HCT116 (cell line): ENCODE results near the gene ANKRD55. TPM values are rescaled to one million over a fixed set of nuclear protein-coding genes. Genes with fewer than 3 reads are reported as not detected.

Experiments used
- ATAC-seq: fragments of 200-7000 bp; cut with Tn5 transposase; 2 replicates; pipeline ENCODE4 v1.9.1; 2020; ENCODE audit warnings: mild to moderate bottlenecking, moderate library complexity
- BruUV-seq: library from RNA; stranded (reverse); fragments of 400-500 nt; replicated peaks from 2 replicates; lab custom pipeline; 2021; lab: Mats Ljungman, UMichigan
- CTCF ChIA-PET: fragments of 300-600 bp; sonication (Branson Sonifier 250); formaldehyde crosslinking; loops from one replicate; lab custom pipeline; 2021; ENCODE audit warnings: antibody characterized with exemption; lab: Charles Lee
- POLR2A ChIA-PET: fragments of 300-600, 350-600 bp; sonication (Branson Sonifier 250); formaldehyde crosslinking; loops from one replicate; lab custom pipeline; 2021; ENCODE audit warnings: antibody characterized with exemption; lab: Charles Lee
- RAD21 ChIA-PET, 2 experiments: fragments of 300-600 bp; sonication (Branson Sonifier 250); formaldehyde crosslinking; loops; one replicate each; lab custom pipeline; 2023; ENCODE audit warnings: low total read pairs in 2 of 2; ENCODE audit not compliant: uncharacterized antibody in 2 of 2, unreplicated experiment in 2 of 2, low non-redundant PET in 1 of 2; lab: Charles Lee
- DNase-seq: peaks from one replicate; pipeline ENCODE4 v3.0.0-alpha.2; 2010; ENCODE audit warnings: low read depth, low spot score
- H2AFZ ChIP-seq: fragments of 200-600 bp; shearing (Covaris generic), sonication (generic); 2 replicates; pipeline ENCODE4 v1.6.1; 2017; ENCODE audit warnings: low read depth, mixed run types, mixed read lengths, antibody characterized with exemption, low read length; ENCODE audit not compliant: poor library complexity, severe bottlenecking
- H3K27ac ChIP-seq: 2 replicates; pipeline ENCODE4 v1.5.1; 2012; ENCODE audit warnings: low read depth, low read length
- H3K27me3 ChIP-seq: fragments of 200-600 bp; sonication (generic); 2 replicates; pipeline ENCODE4 v1.6.1; 2016; ENCODE audit warnings: mixed run types, low read length, mixed read lengths; ENCODE audit not compliant: insufficient read depth
- H3K36me3 ChIP-seq, 2 experiments: fragments of 200-500 bp in 1 of 2; fragments of 200-600 bp in 1 of 2; sonication (Bioruptor generic) in 1 of 2; sonication (generic) in 1 of 2; 2 replicates each; pipeline versions ENCODE4 v1.5.1 to v1.6.1; 2014 to 2016; ENCODE audit warnings: low read length in 2 of 2, inconsistent platforms in 1 of 2, mixed read lengths in 1 of 2, mixed run types in 1 of 2; ENCODE audit not compliant: insufficient read depth in 2 of 2, control insufficient read depth in 1 of 2
- H3K4me1 ChIP-seq, 2 experiments: fragments of 200-600 bp in 1 of 2; sonication (generic) in 1 of 2; 2 replicates each; pipeline versions ENCODE4 v1.5.1 to v1.6.1; 2012 to 2017; ENCODE audit warnings: low read length in 2 of 2, inconsistent platforms in 1 of 2, mild to moderate bottlenecking in 1 of 2, mixed read lengths in 1 of 2, mixed run types in 1 of 2, moderate library complexity in 1 of 2; ENCODE audit not compliant: insufficient read depth in 2 of 2, control insufficient read depth in 1 of 2
- H3K4me2 ChIP-seq: fragments of 200-600 bp; sonication (generic); 2 replicates; pipeline ENCODE4 v1.6.1; 2017; ENCODE audit warnings: mixed run types, low read length, mixed read lengths
- H3K4me3 ChIP-seq, 2 experiments: fragments of 200-600 bp in 1 of 2; sonication (generic) in 1 of 2; replicated peaks in 1 of 2; 2 replicates each; pipeline ENCODE4 v1.5.1; 2011 to 2016; ENCODE audit warnings: low read length in 2 of 2, control low read depth in 1 of 2, low read depth in 1 of 2, mild to moderate bottlenecking in 1 of 2, mixed read lengths in 1 of 2, mixed run types in 1 of 2
- H3K79me2 ChIP-seq: fragments of 200-600 bp; sonication (generic); 2 replicates; pipeline ENCODE4 v1.6.1; 2017; ENCODE audit warnings: mild to moderate bottlenecking, mixed run types, low read length, moderate library complexity, mixed read lengths; ENCODE audit not compliant: insufficient read depth
- H3K9ac ChIP-seq: fragments of 200-600 bp; sonication (generic); 2 replicates; pipeline ENCODE4 v1.6.1; 2016; ENCODE audit warnings: low read length, mixed read lengths
- H3K9me2 ChIP-seq: fragments of 200-600 bp; sonication (generic), shearing (Covaris generic); 2 replicates; pipeline ENCODE4 v1.6.1; 2017; ENCODE audit warnings: mixed run types, mild to moderate bottlenecking, moderate library complexity; ENCODE audit not compliant: insufficient read depth
- H3K9me3 ChIP-seq, 2 experiments: fragments of 200-500 bp in 1 of 2; fragments of 200-600 bp in 1 of 2; sonication (Bioruptor generic) in 1 of 2; sonication (generic) in 1 of 2; 2 replicates each; pipeline ENCODE4 v1.6.1; 2014 to 2017; ENCODE audit warnings: low read length in 2 of 2, mixed read lengths in 2 of 2, inconsistent platforms in 1 of 2, low read depth in 1 of 2, mild to moderate bottlenecking in 1 of 2, mixed run types in 1 of 2, moderate library complexity in 1 of 2; ENCODE audit not compliant: control insufficient read depth in 1 of 2, insufficient read depth in 1 of 2
- H4K20me1 ChIP-seq: fragments of 200-600 bp; sonication (generic), shearing (Covaris generic); 2 replicates; pipeline ENCODE4 v1.6.1; 2017; ENCODE audit warnings: mixed run types, mild to moderate bottlenecking, moderate library complexity; ENCODE audit not compliant: insufficient read depth
- CBX3 ChIP-seq: IDR thresholded peaks from 2 replicates; pipeline ENCODE4 v1.6.1; 2012; ENCODE audit warnings: low read depth
- CEBPB ChIP-seq: IDR thresholded peaks from 2 replicates; pipeline ENCODE4 v1.6.1; 2012; ENCODE audit warnings: low read depth
- EGR1 ChIP-seq: IDR thresholded peaks from 2 replicates; pipeline ENCODE4 v1.6.1; 2012; ENCODE audit warnings: low read depth
- EZH2phosphoT487 ChIP-seq: fragments of 200-600 bp; IDR thresholded peaks from 2 replicates; pipeline ENCODE4 v1.6.1; 2018; ENCODE audit warnings: antibody characterized with exemption, borderline replicate concordance
- FOSL1 ChIP-seq: IDR thresholded peaks from 2 replicates; pipeline ENCODE4 v1.6.1; 2012; ENCODE audit warnings: low read depth
- JUND ChIP-seq: IDR thresholded peaks from 2 replicates; pipeline ENCODE4 v1.6.1; 2012
- POLR2A ChIP-seq: IDR thresholded peaks from 2 replicates; pipeline ENCODE4 v1.7.0; 2011; ENCODE audit warnings: borderline replicate concordance; ENCODE audit not compliant: insufficient read depth, insufficient read length; ENCODE audit errors: extremely low read depth
- POLR2AphosphoS5 ChIP-seq: IDR thresholded peaks from 2 replicates; pipeline ENCODE4 v1.6.1; 2011; ENCODE audit warnings: mild to moderate bottlenecking, low read depth, low read length, moderate library complexity
- RAD21 ChIP-seq: IDR thresholded peaks from 2 replicates; pipeline ENCODE4 v1.6.1; 2012; ENCODE audit warnings: low read depth, mild to moderate bottlenecking
- REST ChIP-seq: IDR thresholded peaks from 2 replicates; pipeline ENCODE4 v1.6.1; 2012; ENCODE audit warnings: low read depth
- SIN3A ChIP-seq: IDR thresholded peaks from 2 replicates; pipeline ENCODE4 v1.6.1; 2012; ENCODE audit warnings: low read depth
- SP1 ChIP-seq: IDR thresholded peaks from 2 replicates; pipeline ENCODE4 v1.6.1; 2012; ENCODE audit warnings: low read depth
- SRF ChIP-seq: IDR thresholded peaks from 2 replicates; pipeline ENCODE4 v1.6.1; 2012; ENCODE audit warnings: low read depth
- TCF7L2 ChIP-seq: IDR thresholded peaks from 2 replicates; pipeline ENCODE4 v1.7.0; 2011; ENCODE audit warnings: borderline replicate concordance, inconsistent platforms; ENCODE audit not compliant: insufficient read depth, insufficient read length; ENCODE audit errors: extremely low read depth
- YY1 ChIP-seq: IDR thresholded peaks from 2 replicates; pipeline ENCODE4 v1.6.1; 2011; ENCODE audit warnings: low read length, low read depth, moderate library complexity, mild to moderate bottlenecking; ENCODE audit not compliant: insufficient replicate concordance; ENCODE audit errors: extremely low read depth
- ZBTB33 ChIP-seq: IDR thresholded peaks from 2 replicates; pipeline ENCODE4 v1.6.1; 2011; ENCODE audit warnings: mild to moderate bottlenecking, low read length, moderate library complexity; ENCODE audit not compliant: insufficient replicate concordance; ENCODE audit errors: extremely low read depth
- ZFX ChIP-seq: fragments of 450-650 bp; IDR thresholded peaks from 2 replicates; pipeline ENCODE4 v1.6.1; 2017
- ZNF274 ChIP-seq: fragments of 200-500 bp; sonication (Bioruptor generic); IDR thresholded peaks from 2 replicates; pipeline ENCODE4 v1.6.1; 2014; ENCODE audit warnings: mild to moderate bottlenecking, low read depth, low read length, inconsistent platforms
- intact Hi-C: fragments of 100-400 bp; cut with micrococcal nuclease; formaldehyde crosslinking; loops from 2 replicates; pipeline ENCODE4 v1.10.0; 2022
- total RNA-seq: library from RNA; stranded (reverse); gene quantifications from one replicate; pipeline ENCODE4 v1.2.1, GENCODE V29; 2021; ENCODE audit not compliant: unreplicated experiment
- TF ChIP-seq, protein P1 (sequence below): IDR thresholded peaks from 2 replicates; pipeline ENCODE4 v1.6.1; 2012

ANKRD55 gene
- total RNA-seq, 1 experiment from 2014 or later, result not detected

DNA sequence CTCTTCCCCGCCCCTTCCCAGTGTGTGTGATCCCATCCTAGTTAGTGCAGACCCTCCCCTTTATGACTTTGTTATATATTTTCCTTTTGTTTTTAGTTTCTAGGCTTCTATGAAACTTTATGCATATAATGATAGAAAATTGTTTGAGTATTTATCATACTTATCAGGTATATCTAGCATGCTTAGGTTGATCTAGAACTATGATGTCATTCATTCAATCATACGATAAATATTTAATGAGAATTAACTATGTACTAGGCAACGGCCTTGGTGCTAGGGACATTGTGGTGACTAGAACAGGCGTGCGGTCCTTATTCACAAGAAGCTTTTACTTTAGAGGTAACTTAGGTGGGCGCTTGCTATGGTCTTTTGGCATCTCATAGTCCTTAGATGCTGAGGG is 13.6 kb upstream of the ANKRD55 start:
- no peak overlapping the region for H2AFZ ChIP-seq
- no peaks in the 10 kb centered on the region for H3K79me2 ChIP-seq
- BruUV-seq, result no TSS peak
- no peak overlapping the region for H3K4me3 ChIP-seq
- POLR2A ChIA-PET, result no interaction called here
- H3K4me2 ChIP-seq, result no peak overlapping the region
- no peaks in the 10 kb centered on the region for H3K36me3 ChIP-seq
- H3K27me3 ChIP-seq, result no peaks in the 10 kb centered on the region
- no peak overlapping the region for H3K9ac ChIP-seq
- H4K20me1 ChIP-seq, result no peaks in the 10 kb centered on the region
- no peaks in the 10 kb centered on the region for H3K9me2 ChIP-seq
- no peaks in the 10 kb centered on the region for H3K4me1 ChIP-seq
- ATAC-seq (no peak), DNase-seq (no peak)
- CTCF ChIA-PET, result no interaction called here
- H3K9me3 ChIP-seq, result no peaks in the 10 kb centered on the region
- TF ChIP-seq SRF (no peak), REST (no peak), RAD21 (no peak), ZFX (no peak), TCF7L2 (no peak), JUND (no peak), CBX3 (no peak), POLR2A (no peak), EZH2phosphoT487 (no peak), SIN3A (no peak), POLR2AphosphoS5 (no peak), YY1 (no peak), CEBPB (no peak), EGR1 (no peak), ZBTB33 (no peak), ZNF274 (no peak), SP1 (no peak), FOSL1 (no peak)
- TF ChIP-seq, protein P1, sequence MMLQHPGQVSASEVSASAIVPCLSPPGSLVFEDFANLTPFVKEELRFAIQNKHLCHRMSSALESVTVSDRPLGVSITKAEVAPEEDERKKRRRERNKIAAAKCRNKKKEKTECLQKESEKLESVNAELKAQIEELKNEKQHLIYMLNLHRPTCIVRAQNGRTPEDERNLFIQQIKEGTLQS, result no peak
- RAD21 ChIA-PET, result no interaction called here
- no peak overlapping the region for H3K27ac ChIP-seq
- intact Hi-C loops, result no loop called here
